Neuronal stem cell (in vitro differentiated cells): ENCODE results near the gene LRRC51.
"Not testable (repeated sequence)": the region's sequence is repeated elsewhere in the genome, so short reads cannot be mapped to it uniquely, and the experiment has no call there.

ENCODE experiments used
- DNase-seq: peaks from one replicate; pipeline ENCODE4 v3.0.0-alpha.2; 2013; ENCODE audit warnings: low spot score
- H2AFZ ChIP-seq: one replicate; pipeline ENCODE4 v1.6.1; 2013; ENCODE audit warnings: mild to moderate bottlenecking, low read length, inconsistent platforms
- H2AK5ac ChIP-seq: 2 replicates; pipeline ENCODE4 v1.6.1; 2013; ENCODE audit warnings: low read depth, mild to moderate bottlenecking, inconsistent platforms, low read length, moderate library complexity, mixed read lengths
- H2BK120ac ChIP-seq: 2 replicates; pipeline ENCODE4 v1.6.1; 2013; ENCODE audit warnings: low read depth, mild to moderate bottlenecking, inconsistent platforms, low read length, moderate library complexity, mixed read lengths
- H2BK12ac ChIP-seq: one replicate; pipeline ENCODE4 v1.6.1; 2013; ENCODE audit warnings: low read length, inconsistent platforms
- H2BK15ac ChIP-seq: 2 replicates; pipeline ENCODE4 v1.6.1; 2013; ENCODE audit warnings: mild to moderate bottlenecking, low read length, inconsistent platforms, mixed read lengths
- H2BK5ac ChIP-seq: one replicate; pipeline ENCODE4 v1.6.1; 2013; ENCODE audit warnings: inconsistent platforms, mild to moderate bottlenecking, low read length, moderate library complexity
- H3K14ac ChIP-seq: one replicate; pipeline ENCODE4 v1.6.1; 2013; ENCODE audit warnings: low read length, inconsistent platforms
- H3K18ac ChIP-seq: 2 replicates; pipeline ENCODE4 v1.6.1; 2013; ENCODE audit warnings: low read length, inconsistent platforms
- H3K23ac ChIP-seq: 2 replicates; pipeline ENCODE4 v1.6.1; 2013; ENCODE audit warnings: low read depth, mild to moderate bottlenecking, mixed read lengths, low read length, inconsistent platforms; ENCODE audit not compliant: poor library complexity
- H3K27ac ChIP-seq: replicated peaks from 3 replicates; pipeline ENCODE4 v1.5.1; 2013; ENCODE audit warnings: low read length, inconsistent platforms
- H3K27me3 ChIP-seq, 3 experiments: 2 replicates each; pipeline ENCODE4 v1.6.1; 2013; ENCODE audit warnings: low read length in 3 of 3, mild to moderate bottlenecking in 2 of 3, inconsistent platforms in 1 of 3, low read depth in 1 of 3, mixed read lengths in 1 of 3, moderate library complexity in 1 of 3; ENCODE audit not compliant: control insufficient read depth in 3 of 3, insufficient read depth in 3 of 3
- H3K36me3 ChIP-seq, 2 donors: replicated peaks in 1 of 2; 2 replicates each; pipeline ENCODE4 v1.6.1; 2013; ENCODE audit warnings: low read length in 2 of 2; ENCODE audit not compliant: control insufficient read depth in 2 of 2, insufficient read depth in 2 of 2
- H3K4ac ChIP-seq: 2 replicates; pipeline ENCODE4 v1.6.1; 2013; ENCODE audit warnings: inconsistent platforms, mild to moderate bottlenecking, low read length, moderate library complexity
- H3K4me1 ChIP-seq, 2 donors: 1 replicate in 1 of 2; 2 replicates in 1 of 2; pipeline ENCODE4 v1.6.1; 2013; ENCODE audit warnings: low read length in 2 of 2, low read depth in 1 of 2; ENCODE audit not compliant: control insufficient read depth in 2 of 2, insufficient read depth in 1 of 2
- H3K4me2 ChIP-seq: one replicate; pipeline ENCODE4 v1.6.1; 2013; ENCODE audit warnings: mild to moderate bottlenecking, low read length, inconsistent platforms; ENCODE audit not compliant: insufficient read depth, poor library complexity, severe bottlenecking
- H3K4me3 ChIP-seq, 2 donors: 2 replicates each; pipeline ENCODE4 v1.5.1; 2013; ENCODE audit warnings: low read length in 2 of 2, mild to moderate bottlenecking in 2 of 2, inconsistent platforms in 1 of 2, moderate library complexity in 1 of 2
- H3K79me1 ChIP-seq: one replicate; pipeline ENCODE4 v1.6.1; 2013; ENCODE audit warnings: low read depth, mild to moderate bottlenecking, inconsistent platforms, low read length, moderate library complexity
- H3K9ac ChIP-seq: one replicate; pipeline ENCODE4 v1.6.1; 2013; ENCODE audit warnings: mild to moderate bottlenecking, low read depth, low read length, inconsistent platforms; ENCODE audit not compliant: poor library complexity
- H3K9me3 ChIP-seq, 2 donors: replicated peaks in 1 of 2; 2 replicates each; pipeline versions ENCODE3 to v1.6.1; 2013; ENCODE audit warnings: low read length in 2 of 2, mild to moderate bottlenecking in 2 of 2, inconsistent platforms in 1 of 2, low read depth in 1 of 2, mixed read lengths in 1 of 2, moderate library complexity in 1 of 2; ENCODE audit not compliant: control insufficient read depth in 2 of 2, insufficient read depth in 1 of 2
- H4K8ac ChIP-seq: one replicate; pipeline ENCODE4 v1.6.1; 2013; ENCODE audit warnings: low read depth, mild to moderate bottlenecking, inconsistent platforms, low read length, moderate library complexity
- H4K91ac ChIP-seq: one replicate; pipeline ENCODE4 v1.6.1; 2013; ENCODE audit warnings: low read length, low read depth, mild to moderate bottlenecking, inconsistent platforms; ENCODE audit not compliant: poor library complexity
- WGBS, 2 donors: extraction: QIAGEN DNeasy Blood & Tissue Kit; methylation state at CpG; one replicate each; pipeline ENCODE4 v1.1.7; 2013; ENCODE audit warnings: missing lambda C conversion rate in 2 of 2, mixed read lengths in 1 of 2; ENCODE audit not compliant: insufficient read length in 2 of 2, insufficient replicate concordance in 1 of 2; ENCODE audit errors: extremely low coverage in 2 of 2; 5-methylcytosine and 5-hydroxymethylcytosine counted together

Gene LRRC51

GRCh38 chr11:72135473-72135872 is 54.8 kb downstream of the LRRC51 start, which contains the start of gene FOLR3:
Gene FOLR3 (plus strand): TSS chr11:72135725. CDS start chr11:72135953, 228 bp downstream.
- peak within 1 kb of the TSS in 1 of 2 donors; percentile 3 for H3K4me3 ChIP-seq
- not testable (repeated sequence) for H3K4me1 ChIP-seq, H3K79me1 ChIP-seq, H3K27me3 ChIP-seq, H2AFZ ChIP-seq, H3K4me2 ChIP-seq, DNase-seq, H2BK5ac ChIP-seq, H2BK12ac ChIP-seq, H3K27ac ChIP-seq, H3K4ac ChIP-seq, H3K14ac ChIP-seq, H2BK120ac ChIP-seq, H3K9me3 ChIP-seq, H3K36me3 ChIP-seq, H2BK15ac ChIP-seq, H3K18ac ChIP-seq, H4K91ac ChIP-seq, H4K8ac ChIP-seq
- peak within 1 kb of the TSS; percentile 60 for H3K9ac ChIP-seq
- H3K23ac ChIP-seq: peak within 1 kb of the TSS; percentile 91
- WGBS, 2 donors: no CpG with 5 or more reads among the region's 4 CpGs
- H2AK5ac ChIP-seq: peak within 1 kb of the TSS; percentile 91

- Histone ChIP-seq H3K27ac (no peak overlapping the region), H3K18ac (no peak overlapping the region), H3K79me1 (peaks cover 2% of the 10 kb centered on the region), H2BK15ac (no peak overlapping the region), H3K4me3 (peak overlapping the region in 1 of 2 donors; percentile 3), H3K4me2 (no peak overlapping the region), H2AK5ac (peak overlapping the region; percentile 91), H3K14ac (no peak overlapping the region), H2BK120ac (no peak overlapping the region), H3K23ac (peak overlapping the region; percentile 91), H2BK12ac (no peak overlapping the region), H4K8ac (no peak overlapping the region), H2BK5ac (no peak overlapping the region), H3K4ac (no peak overlapping the region), H3K27me3 (peaks cover 0 to 16% (median 4%) of the 10 kb centered on the region in 3 experiments), H3K9me3 (no peaks in the 10 kb centered on the region), H2AFZ (no peak overlapping the region), H3K9ac (peak overlapping the region; percentile 60), H3K4me1 (no peaks in the 10 kb centered on the region), H4K91ac (no peak overlapping the region), H3K36me3 (no peaks in the 10 kb centered on the region)
- WGBS, 2 donors: no CpG with 5 or more reads among the region's 14 CpGs
- DNase-seq: no peak
These were observed 55.4 kb downstream of the LRRC51 start for GRCh38 chr11:72135891-72136683.

- H3K4ac ChIP-seq: no peak overlapping the region
- H4K91ac ChIP-seq: no peak overlapping the region
These were observed 56.1 kb downstream of the LRRC51 start for GRCh38 chr11:72136684-72137262.

GRCh38 chr11:72138821-72139390 is 58.3 kb downstream of the LRRC51 start:
- H3K27ac ChIP-seq: no peak overlapping the region
- H2AFZ ChIP-seq: no peak overlapping the region
- H3K9ac ChIP-seq: no peak overlapping the region
- no peak overlapping the region for H4K91ac ChIP-seq
- H3K4ac ChIP-seq: no peak overlapping the region
- H3K36me3 ChIP-seq: no peaks in the 10 kb centered on the region
- no peak overlapping the region for H3K18ac ChIP-seq
- H3K27me3 ChIP-seq: peaks cover 0 to 7% (median 2%) of the 10 kb centered on the region in 3 experiments
- no peaks in the 10 kb centered on the region for H3K4me1 ChIP-seq
- no peak overlapping the region for H2BK12ac ChIP-seq
- H3K4me3 ChIP-seq: no peak overlapping the region
- H3K79me1 ChIP-seq: peaks cover 2% of the 10 kb centered on the region
- DNase-seq: no peak
- no CpG with 5 or more reads among the region's 12 CpGs for WGBS, 2 donors
- H3K9me3 ChIP-seq: no peaks in the 10 kb centered on the region
- no peak overlapping the region for H2BK5ac ChIP-seq
- H4K8ac ChIP-seq: no peak overlapping the region
- H3K14ac ChIP-seq: no peak overlapping the region
- H3K23ac ChIP-seq: no peak overlapping the region
- no peak overlapping the region for H2BK15ac ChIP-seq
- H2AK5ac ChIP-seq: no peak overlapping the region
- no peak overlapping the region for H3K4me2 ChIP-seq
- no peak overlapping the region for H2BK120ac ChIP-seq

More at GRCh38 chr11:72136684-72137262, 56.1 kb downstream of the LRRC51 start:
- Histone ChIP-seq H3K23ac (no peak overlapping the region), H2AK5ac (no peak overlapping the region), H4K8ac (no peak overlapping the region), H3K4me1 (no peaks in the 10 kb centered on the region), H2AFZ (no peak overlapping the region), H3K14ac (no peak overlapping the region), H2BK120ac (no peak overlapping the region), H3K4me3 (no peak overlapping the region), H2BK5ac (no peak overlapping the region), H3K9ac (no peak overlapping the region), H3K79me1 (peaks cover 2% of the 10 kb centered on the region), H3K27ac (no peak overlapping the region), H3K18ac (no peak overlapping the region), H3K27me3 (peaks cover 0 to 17% (median 4%) of the 10 kb centered on the region in 3 experiments), H3K4me2 (no peak overlapping the region), H2BK15ac (no peak overlapping the region), H3K9me3 (no peaks in the 10 kb centered on the region), H2BK12ac (no peak overlapping the region), H3K36me3 (no peaks in the 10 kb centered on the region)
- no CpG with 5 or more reads among the region's 4 CpGs for WGBS, 2 donors
- no peak for DNase-seq
